BE2C (cell line): ENCODE data around the gene ING3.
"Not testable (repeated sequence)": the region's sequence is repeated elsewhere in the genome, so short reads cannot be mapped to it uniquely, and the experiment has no call there.

Source experiments
- DNase-seq: peaks from one replicate; pipeline ENCODE4 v3.0.0-alpha.2; 2020
- H3K27me3 ChIP-seq: fragments of 250-450 bp; sonication (Bioruptor Pico); 2 replicates; pipeline ENCODE4 v1.5.1; 2020; ENCODE audit warnings: mild to moderate bottlenecking
- H3K36me3 ChIP-seq: fragments of 250-450 bp; sonication (Bioruptor Pico); 2 replicates; pipeline ENCODE4 v1.5.1; 2020; ENCODE audit warnings: mild to moderate bottlenecking
- H3K4me1 ChIP-seq: fragments of 250-450 bp; sonication (Bioruptor Pico); 2 replicates; pipeline ENCODE4 v1.5.1; 2020
- H3K4me3 ChIP-seq: 2 replicates; pipeline ENCODE4 v1.5.1; 2011; ENCODE audit warnings: low read depth, low read length
- H3K9me3 ChIP-seq: fragments of 250-450 bp; sonication (Bioruptor Pico); 2 replicates; pipeline ENCODE4 v1.5.1; 2020
- CTCF ChIP-seq: IDR thresholded peaks from 2 replicates; pipeline ENCODE4 v1.5.1; 2012; ENCODE audit warnings: mild to moderate bottlenecking, low read depth, low read length

The ING3 gene

GRCh38 chr7:121000081-121000983 is 49.8 kb downstream of the ING3 start:
- no peak overlapping the region for H3K4me3 ChIP-seq
- H3K4me1 ChIP-seq: no peaks in the 10 kb centered on the region
- DNase-seq: no peak

GRCh38 chr7:121001234-121001906 is 50.8 kb downstream of the ING3 start:
- DNase-seq: no peak
- H3K4me3 ChIP-seq: no peak overlapping the region
- no peaks in the 10 kb centered on the region for H3K9me3 ChIP-seq
- H3K4me1 ChIP-seq: no peaks in the 10 kb centered on the region
- peaks cover 13% of the 10 kb centered on the region for H3K27me3 ChIP-seq
- no peaks in the 10 kb centered on the region for H3K36me3 ChIP-seq
- TF ChIP-seq CTCF: no peak

More at GRCh38 chr7:121000081-121000983, 49.8 kb downstream of the ING3 start:
- no peaks in the 10 kb centered on the region for H3K9me3 ChIP-seq
- TF ChIP-seq CTCF: no peak
- H3K36me3 ChIP-seq: no peaks in the 10 kb centered on the region
- peaks cover 18% of the 10 kb centered on the region for H3K27me3 ChIP-seq

GRCh38 chr7:121002048-121002756 is 51.6 kb downstream of the ING3 start:
- H3K27me3 ChIP-seq: peaks cover 13% of the 10 kb centered on the region
- DNase-seq: no peak
- no peak for TF ChIP-seq CTCF
- no peak overlapping the region for H3K4me3 ChIP-seq
- H3K4me1 ChIP-seq: no peaks in the 10 kb centered on the region
- no peaks in the 10 kb centered on the region for H3K9me3 ChIP-seq
- no peaks in the 10 kb centered on the region for H3K36me3 ChIP-seq

- H3K4me3 ChIP-seq: no peak overlapping the region
- peaks cover 16% of the 10 kb centered on the region for H3K27me3 ChIP-seq
- H3K4me1 ChIP-seq: no peaks in the 10 kb centered on the region
- H3K36me3 ChIP-seq: no peaks in the 10 kb centered on the region
- DNase-seq: no peak
- H3K9me3 ChIP-seq: no peaks in the 10 kb centered on the region
- TF ChIP-seq CTCF: no peak
Observed at GRCh38 chr7:121002757-121003200, 52.2 kb downstream of the ING3 start.

GRCh38 chr7:121003986-121004685 is 53.6 kb downstream of the ING3 start:
- no peak for TF ChIP-seq CTCF
- Histone ChIP-seq H3K4me1 (no peaks in the 10 kb centered on the region), H3K9me3 (no peaks in the 10 kb centered on the region), H3K4me3 (no peak overlapping the region), H3K27me3 (peaks cover 17% of the 10 kb centered on the region), H3K36me3 (no peaks in the 10 kb centered on the region)
- no peak for DNase-seq

GRCh38 chr7:121005058-121005457 is 54.5 kb downstream of the ING3 start:
- not testable (repeated sequence) for H3K4me1 ChIP-seq, H3K9me3 ChIP-seq, H3K4me3 ChIP-seq, H3K36me3 ChIP-seq, DNase-seq
- H3K27me3 ChIP-seq: peaks cover 17% of the 10 kb centered on the region
